Measurements from ENCODE around the gene RRAS. TPM values are rescaled to one million over a fixed set of nuclear protein-coding genes. Genes with fewer than 3 reads are reported as not detected.

Gene RRAS
- total RNA-seq, 1 experiment from 2014 or later = 70.4 TPM

DNA sequence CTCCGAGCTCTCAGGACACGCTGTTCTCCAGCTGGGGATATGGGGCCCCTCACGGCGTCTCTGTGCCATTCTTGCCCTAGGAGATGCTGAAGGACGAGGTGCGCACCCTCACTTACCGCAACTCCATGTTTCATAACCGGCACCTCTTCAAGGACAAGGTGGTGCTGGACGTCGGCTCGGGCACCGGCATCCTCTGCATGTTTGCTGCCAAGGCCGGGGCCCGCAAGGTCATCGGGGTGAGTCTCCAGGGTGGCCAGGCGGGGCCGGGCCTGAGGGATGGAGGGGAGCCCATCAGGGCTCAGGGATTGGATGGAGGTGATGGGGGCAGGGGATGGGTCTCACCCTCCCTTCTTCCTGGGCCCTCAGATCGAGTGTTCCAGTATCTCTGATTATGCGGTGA is 41.9 kb upstream of the RRAS start:
- DNase-seq = no peak
- no peaks in the 10 kb centered on the region for H3K9me3 Mint-ChIP-seq (ENCODE audit: low read depth, unreplicated experiment)
- H3K27me3 Mint-ChIP-seq (ENCODE audit: unreplicated experiment) = no peaks in the 10 kb centered on the region
- H3K36me3 Mint-ChIP-seq (ENCODE audit: insufficient read depth, unreplicated experiment) = peaks cover 89% of the 10 kb centered on the region
- peaks cover 19% of the 10 kb centered on the region for H3K4me1 Mint-ChIP-seq (ENCODE audit: low read depth, unreplicated experiment)
- CTCF ChIA-PET = no interaction called here
- TF ChIP-seq, protein P1, sequence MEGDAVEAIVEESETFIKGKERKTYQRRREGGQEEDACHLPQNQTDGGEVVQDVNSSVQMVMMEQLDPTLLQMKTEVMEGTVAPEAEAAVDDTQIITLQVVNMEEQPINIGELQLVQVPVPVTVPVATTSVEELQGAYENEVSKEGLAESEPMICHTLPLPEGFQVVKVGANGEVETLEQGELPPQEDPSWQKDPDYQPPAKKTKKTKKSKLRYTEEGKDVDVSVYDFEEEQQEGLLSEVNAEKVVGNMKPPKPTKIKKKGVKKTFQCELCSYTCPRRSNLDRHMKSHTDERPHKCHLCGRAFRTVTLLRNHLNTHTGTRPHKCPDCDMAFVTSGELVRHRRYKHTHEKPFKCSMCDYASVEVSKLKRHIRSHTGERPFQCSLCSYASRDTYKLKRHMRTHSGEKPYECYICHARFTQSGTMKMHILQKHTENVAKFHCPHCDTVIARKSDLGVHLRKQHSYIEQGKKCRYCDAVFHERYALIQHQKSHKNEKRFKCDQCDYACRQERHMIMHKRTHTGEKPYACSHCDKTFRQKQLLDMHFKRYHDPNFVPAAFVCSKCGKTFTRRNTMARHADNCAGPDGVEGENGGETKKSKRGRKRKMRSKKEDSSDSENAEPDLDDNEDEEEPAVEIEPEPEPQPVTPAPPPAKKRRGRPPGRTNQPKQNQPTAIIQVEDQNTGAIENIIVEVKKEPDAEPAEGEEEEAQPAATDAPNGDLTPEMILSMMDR (IDR thresholded peaks at IDR 0.05; ENCODE audit: unreplicated experiment) = no peak
- intact Hi-C loops (cut with micrococcal nuclease; ENCODE audit: unreplicated experiment) = loop anchor here (5.0 kb wide), 1 partner anchor 110 kb away; no protein-coding TSS in a partner anchor
- BruUV-seq (replicated peaks) = no TSS peak
- no peak overlapping the region for H3K4me3 Mint-ChIP-seq (ENCODE audit: low read depth, unreplicated experiment)
- no peak overlapping the region for H3K27ac Mint-ChIP-seq (ENCODE audit: unreplicated experiment)

DNA sequence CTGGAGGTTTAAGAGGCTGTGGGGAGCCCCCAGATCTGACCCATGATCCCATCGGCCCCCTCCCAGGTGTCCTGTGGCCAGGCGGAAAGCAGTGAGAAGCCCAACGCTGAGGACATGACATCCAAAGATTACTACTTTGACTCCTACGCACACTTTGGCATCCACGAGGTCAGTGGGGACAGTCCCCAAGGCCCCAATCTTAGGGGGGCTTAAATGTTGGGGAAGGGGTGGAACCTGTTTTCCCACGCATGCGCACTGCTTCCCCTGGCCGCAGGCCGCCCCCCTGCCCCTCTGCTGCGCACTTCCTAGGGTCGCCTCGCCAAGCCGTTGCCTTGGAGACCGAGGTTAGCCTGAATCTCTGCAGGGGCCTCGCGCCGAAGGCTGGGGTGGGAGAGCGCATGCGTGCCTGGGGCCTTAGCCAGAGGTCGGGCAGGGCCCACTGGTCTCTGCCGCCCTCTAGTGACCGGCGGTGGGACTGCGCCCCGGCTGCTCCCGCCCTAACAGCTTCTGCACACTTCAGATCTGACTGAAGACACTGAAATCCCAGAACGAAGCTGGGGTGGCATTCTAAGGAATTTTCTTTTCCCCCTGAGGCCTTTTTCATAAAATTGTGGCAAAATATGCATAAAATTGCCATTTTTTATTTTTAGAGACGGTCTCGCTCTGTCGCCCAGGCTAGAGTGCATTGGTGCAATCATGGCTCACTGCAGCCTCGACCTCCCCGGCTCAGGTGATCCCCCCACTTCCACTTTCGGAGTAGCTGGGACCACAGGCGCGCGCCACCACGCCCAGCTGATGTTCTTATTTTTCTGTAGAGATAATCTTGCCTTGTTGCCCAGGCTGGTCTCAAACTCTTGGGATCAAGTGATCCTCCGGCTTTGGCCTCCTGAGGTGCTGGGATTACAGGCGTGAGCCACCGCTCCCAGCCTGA is 40.7 kb upstream of the RRAS start:
- intact Hi-C loops (cut with micrococcal nuclease; ENCODE audit: unreplicated experiment) = loop anchor here (5.0 kb wide), 1 partner anchor 108 kb away; no protein-coding TSS in a partner anchor
- Mint-ChIP-seq H3K9me3 (ENCODE audit: low read depth, unreplicated experiment) (no peaks in the 10 kb centered on the region), H3K27ac (ENCODE audit: unreplicated experiment) (peak overlapping the region; percentile 42), H3K27me3 (ENCODE audit: unreplicated experiment) (no peaks in the 10 kb centered on the region), H3K4me1 (ENCODE audit: low read depth, unreplicated experiment) (peaks cover 19% of the 10 kb centered on the region), H3K36me3 (ENCODE audit: insufficient read depth, unreplicated experiment) (peaks cover 92% of the 10 kb centered on the region), H3K4me3 (ENCODE audit: low read depth, unreplicated experiment) (peak overlapping the region; percentile 89)
- CTCF ChIA-PET = interaction anchor here (0.5 to 1.0 kb wide), 6 partner anchors 17 to 230 kb away, joined by 3 to 5 read pairs (median 4); partner anchors contain the start of genes NOSIP, RRAS and SCAF1
- TF ChIP-seq, protein P1 (IDR thresholded peaks at IDR 0.05; ENCODE audit: unreplicated experiment) = peak; percentile 96
- no TSS peak for BruUV-seq (replicated peaks)
- DNase-seq = peak; percentile 97

DNA sequence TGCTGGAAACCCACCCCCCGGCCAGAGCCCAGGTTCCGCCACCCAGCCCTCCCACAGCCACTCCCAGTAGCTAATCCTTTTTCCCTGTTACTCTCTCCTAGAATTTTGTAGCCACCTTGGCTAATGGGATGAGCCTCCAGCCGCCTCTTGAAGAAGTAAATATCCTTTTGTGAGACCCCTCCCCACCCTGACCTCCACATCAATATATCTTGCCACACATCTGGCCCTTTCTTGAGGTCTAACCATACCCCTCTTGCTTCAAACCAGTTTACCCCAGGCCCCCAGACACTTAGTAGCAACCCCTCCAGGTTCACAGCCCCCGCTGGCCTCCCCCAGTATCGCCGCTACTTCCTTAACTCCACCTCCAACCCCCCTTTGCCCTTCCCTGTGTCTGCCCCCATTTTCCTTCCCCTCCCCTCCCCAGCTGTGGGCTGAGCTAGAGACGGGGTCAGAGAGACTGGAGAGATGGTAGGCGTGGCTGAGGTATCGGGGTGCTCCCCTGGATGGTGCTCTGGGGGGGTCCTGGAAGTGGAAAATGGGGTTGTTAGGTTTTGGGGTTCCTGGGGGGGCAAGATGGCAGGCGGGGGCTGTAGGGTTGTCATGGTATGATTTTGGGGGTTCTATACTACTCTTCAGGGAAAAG is 39.9 kb upstream of the RRAS start:
- no TSS peak for BruUV-seq (replicated peaks)
- Mint-ChIP-seq H3K9me3 (ENCODE audit: low read depth, unreplicated experiment) (no peaks in the 10 kb centered on the region), H3K27me3 (ENCODE audit: unreplicated experiment) (no peaks in the 10 kb centered on the region), H3K4me1 (ENCODE audit: low read depth, unreplicated experiment) (peaks cover 19% of the 10 kb centered on the region), H3K27ac (ENCODE audit: unreplicated experiment) (peak overlapping the region; percentile 42), H3K4me3 (ENCODE audit: low read depth, unreplicated experiment) (peak overlapping the region; percentile 89), H3K36me3 (ENCODE audit: insufficient read depth, unreplicated experiment) (peaks cover 89% of the 10 kb centered on the region)
- TF ChIP-seq, protein P1 (IDR thresholded peaks at IDR 0.05; ENCODE audit: unreplicated experiment) = no peak
- CTCF ChIA-PET = interaction anchor here (0.6 to 0.9 kb wide), 2 partner anchors 87 to 102 kb away, joined by 3 read pairs; no protein-coding TSS in a partner anchor
- no peak for DNase-seq
- intact Hi-C loops (cut with micrococcal nuclease; ENCODE audit: unreplicated experiment) = loop anchor here (5.0 kb wide), 1 partner anchor 108 kb away; no protein-coding TSS in a partner anchor

DNA sequence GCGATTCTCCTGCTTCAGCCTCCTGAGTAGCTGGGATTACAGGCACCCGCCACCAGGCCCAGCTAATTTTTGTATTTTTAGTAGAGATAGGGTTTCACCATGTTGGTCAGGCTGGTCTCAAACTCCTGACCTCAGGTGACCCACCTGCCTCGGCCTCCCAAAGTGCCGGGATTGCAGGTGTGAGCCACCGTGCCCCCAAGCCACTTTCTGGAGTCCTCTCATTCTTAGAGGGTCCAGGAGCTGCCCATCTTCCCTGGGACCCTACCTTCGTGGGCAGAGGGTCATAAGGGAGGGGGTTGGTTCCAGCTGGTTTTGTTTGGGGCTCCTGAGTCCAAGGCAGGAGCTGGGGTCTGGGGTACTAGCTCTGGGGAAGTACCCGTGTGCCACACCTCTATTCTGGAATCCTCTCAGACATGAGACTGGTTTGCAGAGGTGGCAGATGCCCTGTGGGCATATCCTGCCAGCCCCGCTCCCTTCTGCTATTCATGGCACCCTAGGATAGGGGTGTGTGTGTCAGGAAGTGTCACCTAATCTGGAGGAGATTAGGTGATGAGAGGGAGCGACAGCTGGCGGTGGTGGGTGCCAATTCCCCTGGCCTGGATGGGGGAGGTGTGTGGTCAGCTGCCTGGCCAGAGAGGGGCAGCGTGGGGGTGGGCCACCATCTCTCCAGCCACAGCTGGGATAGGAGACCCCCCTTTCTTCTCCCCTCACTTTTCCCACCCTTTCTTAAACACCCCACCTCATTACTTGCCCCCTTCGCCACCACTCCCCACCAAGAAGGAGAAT is 39.2 kb upstream of the RRAS start:
- no peak for DNase-seq
- no peaks in the 10 kb centered on the region for H3K9me3 Mint-ChIP-seq (ENCODE audit: low read depth, unreplicated experiment)
- intact Hi-C loops (cut with micrococcal nuclease; ENCODE audit: unreplicated experiment) = no loop called here
- no TSS peak for BruUV-seq (replicated peaks)
- peak overlapping the region; percentile 42 for H3K27ac Mint-ChIP-seq (ENCODE audit: unreplicated experiment)
- H3K36me3 Mint-ChIP-seq (ENCODE audit: insufficient read depth, unreplicated experiment) = peaks cover 85% of the 10 kb centered on the region
- TF ChIP-seq, protein P1 (IDR thresholded peaks at IDR 0.05; ENCODE audit: unreplicated experiment) = no peak
- peaks cover 19% of the 10 kb centered on the region for H3K4me1 Mint-ChIP-seq (ENCODE audit: low read depth, unreplicated experiment)
- CTCF ChIA-PET = interaction anchor here (0.6 to 4.2 kb wide), 8 partner anchors 37 to 310 kb away, joined by 3 to 22 read pairs (median 4); partner anchors contain the start of genes RRAS and SCAF1
- no peaks in the 10 kb centered on the region for H3K27me3 Mint-ChIP-seq (ENCODE audit: unreplicated experiment)
- H3K4me3 Mint-ChIP-seq (ENCODE audit: low read depth, unreplicated experiment) = peak overlapping the region; percentile 89
